Muscle layer of duodenum (tissue), 2 donors: Measurements from ENCODE around the gene SORCS2.

Experiments used
- H3K27ac ChIP-seq: one replicate; pipeline ENCODE4 v1.7.0; 2013; ENCODE audit warnings: mild to moderate bottlenecking, low read length
- H3K27me3 ChIP-seq: one replicate; pipeline ENCODE4 v1.7.0; 2013; ENCODE audit warnings: low read depth, mild to moderate bottlenecking, control low read depth, low read length
- H3K36me3 ChIP-seq, 2 donors: one replicate each; pipeline ENCODE4 v1.7.0; 2013; ENCODE audit warnings: low read length in 2 of 2, control low read depth in 1 of 2, mild to moderate bottlenecking in 1 of 2; ENCODE audit not compliant: insufficient read depth in 2 of 2, control insufficient read depth in 1 of 2
- H3K4me1 ChIP-seq, 2 donors: one replicate each; pipeline ENCODE4 v1.7.0; 2013; ENCODE audit warnings: low read length in 2 of 2, mild to moderate bottlenecking in 2 of 2, control low read depth in 1 of 2, moderate library complexity in 1 of 2; ENCODE audit not compliant: insufficient read depth in 2 of 2, control insufficient read depth in 1 of 2
- H3K4me3 ChIP-seq, 2 donors: one replicate each; pipeline ENCODE4 v1.7.0; 2013; ENCODE audit warnings: low read length in 2 of 2, low read depth in 1 of 2, mild to moderate bottlenecking in 1 of 2
- H3K9me3 ChIP-seq, 2 donors: one replicate each; pipeline ENCODE4 v1.7.0; 2013; ENCODE audit warnings: low read length in 2 of 2, control low read depth in 1 of 2, mild to moderate bottlenecking in 1 of 2; ENCODE audit not compliant: control insufficient read depth in 1 of 2
- donor health status: healthy.

SORCS2 gene

GRCh38 chr4:7400671-7401298, 208.4 kb downstream of the SORCS2 start:
- Histone ChIP-seq H3K27ac (no peak overlapping the region), H3K27me3 (no peaks in the 10 kb centered on the region), H3K4me1 (peaks cover 0 to 26% of the 10 kb centered on the region in 2 donors), H3K9me3 (no peaks in the 10 kb centered on the region), H3K36me3 (no peaks in the 10 kb centered on the region), H3K4me3 (no peak overlapping the region)

- H3K27ac ChIP-seq = no peak overlapping the region
Observed at GRCh38 chr4:7402526-7402925, 210.2 kb downstream of the SORCS2 start.

GRCh38 chr4:7403001-7403400, 210.7 kb downstream of the SORCS2 start:
- Histone ChIP-seq H3K27ac (no peak overlapping the region), H3K4me3 (no peak overlapping the region), H3K36me3 (no peaks in the 10 kb centered on the region), H3K4me1 (peaks cover 0 to 18% of the 10 kb centered on the region in 2 donors), H3K27me3 (no peaks in the 10 kb centered on the region), H3K9me3 (peaks cover 2 to 7% of the 10 kb centered on the region in 2 donors)

More at GRCh38 chr4:7402526-7402925, 210.2 kb downstream of the SORCS2 start:
- Histone ChIP-seq H3K27me3 (no peaks in the 10 kb centered on the region), H3K36me3 (no peaks in the 10 kb centered on the region), H3K9me3 (peaks cover 0 to 5% of the 10 kb centered on the region in 2 donors), H3K4me3 (no peak overlapping the region), H3K4me1 (peaks cover 0 to 23% of the 10 kb centered on the region in 2 donors)

GRCh38 chr4:7408166-7408565, 215.8 kb downstream of the SORCS2 start:
- peaks cover 0 to 22% of the 10 kb centered on the region in 2 donors for H3K4me1 ChIP-seq
- no peaks in the 10 kb centered on the region for H3K27me3 ChIP-seq
- peaks cover 4 to 22% of the 10 kb centered on the region in 2 donors for H3K9me3 ChIP-seq
- no peaks in the 10 kb centered on the region for H3K36me3 ChIP-seq
- no peak overlapping the region for H3K27ac ChIP-seq
- H3K4me3 ChIP-seq = no peak overlapping the region

- Histone ChIP-seq H3K4me3 (peak overlapping the region in 1 of 2 donors; percentile 26), H3K36me3 (no peaks in the 10 kb centered on the region), H3K4me1 (peaks cover 0 to 19% of the 10 kb centered on the region in 2 donors), H3K27me3 (no peaks in the 10 kb centered on the region), H3K27ac (no peak overlapping the region), H3K9me3 (peaks cover 4 to 22% of the 10 kb centered on the region in 2 donors)
Observed at GRCh38 chr4:7410446-7410845, 218.1 kb downstream of the SORCS2 start.

GRCh38 chr4:7411491-7411890, 219.2 kb downstream of the SORCS2 start:
- Histone ChIP-seq H3K4me3 (no peak overlapping the region), H3K36me3 (no peaks in the 10 kb centered on the region), H3K4me1 (peaks cover 0 to 19% of the 10 kb centered on the region in 2 donors), H3K27me3 (no peaks in the 10 kb centered on the region), H3K27ac (no peak overlapping the region), H3K9me3 (peaks cover 4 to 22% of the 10 kb centered on the region in 2 donors)

GRCh38 chr4:7411896-7412553, 219.7 kb downstream of the SORCS2 start:
- peaks cover 0 to 19% of the 10 kb centered on the region in 2 donors for H3K4me1 ChIP-seq
- H3K36me3 ChIP-seq = no peaks in the 10 kb centered on the region
- no peak overlapping the region for H3K4me3 ChIP-seq
- H3K27ac ChIP-seq = no peak overlapping the region
- H3K27me3 ChIP-seq = no peaks in the 10 kb centered on the region
- H3K9me3 ChIP-seq = peaks cover 4 to 18% of the 10 kb centered on the region in 2 donors

GRCh38 chr4:7412554-7412912, 220.2 kb downstream of the SORCS2 start:
- H3K27ac ChIP-seq = no peak overlapping the region
- H3K4me3 ChIP-seq = no peak overlapping the region
- peaks cover 0 to 19% of the 10 kb centered on the region in 2 donors for H3K4me1 ChIP-seq
- peaks cover 4 to 17% of the 10 kb centered on the region in 2 donors for H3K9me3 ChIP-seq
- no peaks in the 10 kb centered on the region for H3K27me3 ChIP-seq
- no peaks in the 10 kb centered on the region for H3K36me3 ChIP-seq

GRCh38 chr4:7414046-7414445, 221.7 kb downstream of the SORCS2 start:
- Histone ChIP-seq H3K27me3 (no peaks in the 10 kb centered on the region), H3K36me3 (no peaks in the 10 kb centered on the region), H3K27ac (no peak overlapping the region), H3K9me3 (peaks cover 0 to 8% of the 10 kb centered on the region in 2 donors), H3K4me1 (peaks cover 0 to 19% of the 10 kb centered on the region in 2 donors), H3K4me3 (no peak overlapping the region)

- Histone ChIP-seq H3K4me3 (no peak overlapping the region), H3K27ac (no peak overlapping the region), H3K36me3 (no peaks in the 10 kb centered on the region), H3K9me3 (peaks cover 0 to 3% of the 10 kb centered on the region in 2 donors), H3K4me1 (peaks cover 0 to 19% of the 10 kb centered on the region in 2 donors), H3K27me3 (no peaks in the 10 kb centered on the region)
Observed at GRCh38 chr4:7414736-7415510, 222.6 kb downstream of the SORCS2 start.

- Histone ChIP-seq H3K27me3 (no peaks in the 10 kb centered on the region), H3K4me1 (peaks cover 0 to 17% of the 10 kb centered on the region in 2 donors), H3K9me3 (peaks cover 0 to 3% of the 10 kb centered on the region in 2 donors), H3K27ac (no peak overlapping the region), H3K36me3 (no peaks in the 10 kb centered on the region), H3K4me3 (no peak overlapping the region)
Observed at GRCh38 chr4:7415927-7416686, 223.8 kb downstream of the SORCS2 start.
